Mesenteric fat pad (tissue), 1 donor: Measurements from ENCODE around the gene MTX1. TPM values are rescaled to one million over a fixed set of nuclear protein-coding genes. Genes with fewer than 3 reads are reported as not detected.
"Not testable (repeated sequence)": the region's sequence is repeated elsewhere in the genome, so short reads cannot be mapped to it uniquely, and the experiment has no call there.

Source experiments
- DNase-seq: peaks from one replicate; pipeline ENCODE4 v3.0.0-alpha.2; 2020; ENCODE audit warnings: low spot score
- total RNA-seq: library from RNA; stranded (reverse); fragmentation: NEBNext Ultra II Directional; extraction: Animal tissue kit (Norgen Biotek cat#: 25700); gene quantifications from one replicate; pipeline ENCODE4 v1.2.1, GENCODE V29; 2021
- donor health status: DM: yes; HTN: yes; CAD: no.

The MTX1 gene
- total RNA-seq, 1 donor from 2014 or later = 40.0 TPM

DNA sequence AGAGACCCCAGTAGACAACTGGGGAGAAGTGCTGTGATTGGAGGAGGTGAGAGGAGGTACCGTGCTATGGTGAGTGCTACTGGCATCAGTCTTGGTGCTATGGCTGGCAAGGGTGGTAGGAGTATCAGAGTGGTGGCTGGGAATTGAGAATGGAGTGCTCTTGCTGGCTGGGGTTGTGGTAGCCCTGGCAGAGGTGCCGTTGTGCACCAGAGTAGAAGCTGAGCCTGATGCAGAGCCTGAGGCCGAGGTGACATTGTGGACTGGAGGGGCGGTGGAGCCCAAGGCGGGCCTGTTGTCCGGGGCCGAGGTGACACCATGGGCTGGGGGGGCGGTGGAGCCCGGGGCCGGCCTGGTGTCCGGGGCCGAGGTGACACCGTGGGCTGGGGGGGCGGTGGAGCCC lies 20.2 kb upstream of the MTX1 start:
- no peak for DNase-seq

DNA sequence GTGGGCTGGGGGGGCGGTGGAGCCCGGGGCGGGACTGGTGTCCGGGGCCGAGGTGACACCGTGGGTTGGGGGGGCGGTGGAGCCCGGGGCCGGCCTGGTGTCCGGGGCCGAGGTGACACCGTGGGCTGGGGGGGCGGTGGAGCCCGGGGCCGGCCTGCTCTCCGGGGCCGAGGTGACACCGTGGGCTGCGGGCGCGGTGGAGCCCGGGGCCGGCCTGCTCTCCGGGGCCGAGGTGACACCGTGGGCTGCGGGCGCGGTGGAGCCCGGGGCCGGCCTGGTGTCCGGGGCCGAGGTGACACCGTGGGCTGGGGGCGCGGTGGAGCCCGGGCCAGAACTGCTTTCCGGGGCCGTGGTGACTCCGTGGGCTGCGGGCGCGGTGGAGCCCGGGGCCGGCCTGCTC lies 18.6 kb upstream of the MTX1 start:
- DNase-seq = not testable (repeated sequence)

DNA sequence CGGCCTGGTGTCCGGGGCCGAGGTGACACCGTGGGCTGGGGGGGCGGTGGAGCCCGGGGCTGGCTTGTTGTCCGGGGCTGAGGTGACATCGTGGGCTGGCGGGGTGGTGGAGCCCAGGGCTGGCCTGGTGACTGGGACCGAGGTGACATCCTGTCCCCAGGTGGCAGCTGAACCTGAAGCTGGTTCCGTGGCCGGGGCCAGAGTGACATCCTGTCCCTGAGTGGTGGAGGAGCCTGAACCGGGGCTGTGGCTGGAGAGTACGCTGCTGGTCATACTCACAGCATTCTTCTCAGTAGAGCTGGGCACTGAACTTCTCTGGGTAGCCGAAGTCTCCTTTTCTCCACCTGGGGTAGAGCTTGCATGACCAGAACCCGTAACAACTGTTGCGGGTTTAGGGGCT lies 16.6 kb upstream of the MTX1 start:
- DNase-seq = no peak

DNA sequence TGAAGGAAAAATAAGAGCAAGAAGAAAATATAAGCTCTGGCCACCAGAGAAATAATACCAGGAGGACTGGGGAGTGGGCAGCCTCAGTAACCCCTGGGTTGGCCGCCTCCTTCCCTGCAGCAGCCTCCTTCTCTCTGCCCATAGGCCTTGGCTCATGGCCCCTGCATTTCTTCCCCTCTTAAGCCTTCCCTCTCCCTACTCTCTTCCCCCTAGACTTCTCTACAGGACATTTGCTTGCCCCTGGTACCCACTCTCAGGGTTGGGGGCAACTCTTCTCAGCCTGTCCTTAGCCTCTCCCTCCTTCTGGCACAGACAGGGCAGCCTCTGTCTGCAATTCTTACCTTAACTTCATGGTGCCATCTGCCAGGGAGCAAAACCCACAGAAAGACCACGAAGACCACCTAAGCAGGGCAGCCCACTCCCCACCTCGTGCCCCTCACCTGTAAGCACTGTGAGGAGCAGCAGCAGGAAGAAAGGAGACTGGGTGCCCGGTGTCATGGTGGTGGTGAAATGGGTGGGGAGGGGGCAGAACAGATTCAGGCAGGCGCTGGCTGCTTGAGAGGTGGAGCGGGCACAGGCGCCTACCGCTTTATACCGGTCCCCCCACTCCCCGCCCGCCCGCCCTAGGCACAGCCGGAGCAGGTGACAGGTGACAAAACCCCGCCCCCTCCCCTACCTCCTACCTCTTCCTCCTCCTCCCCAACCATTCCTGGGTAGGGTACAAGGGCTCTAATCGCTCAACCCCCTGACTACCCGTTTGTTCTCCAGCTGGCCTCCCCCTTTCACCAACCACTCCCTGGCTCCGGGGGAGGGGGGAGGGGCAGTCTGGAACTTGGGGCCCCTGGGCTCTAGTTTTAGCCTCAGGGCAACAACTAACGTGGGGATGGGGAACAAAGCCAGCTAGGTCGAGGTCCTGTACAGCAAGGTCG lies 15.9 kb upstream of the MTX1 start:
- DNase-seq = no peak

DNA sequence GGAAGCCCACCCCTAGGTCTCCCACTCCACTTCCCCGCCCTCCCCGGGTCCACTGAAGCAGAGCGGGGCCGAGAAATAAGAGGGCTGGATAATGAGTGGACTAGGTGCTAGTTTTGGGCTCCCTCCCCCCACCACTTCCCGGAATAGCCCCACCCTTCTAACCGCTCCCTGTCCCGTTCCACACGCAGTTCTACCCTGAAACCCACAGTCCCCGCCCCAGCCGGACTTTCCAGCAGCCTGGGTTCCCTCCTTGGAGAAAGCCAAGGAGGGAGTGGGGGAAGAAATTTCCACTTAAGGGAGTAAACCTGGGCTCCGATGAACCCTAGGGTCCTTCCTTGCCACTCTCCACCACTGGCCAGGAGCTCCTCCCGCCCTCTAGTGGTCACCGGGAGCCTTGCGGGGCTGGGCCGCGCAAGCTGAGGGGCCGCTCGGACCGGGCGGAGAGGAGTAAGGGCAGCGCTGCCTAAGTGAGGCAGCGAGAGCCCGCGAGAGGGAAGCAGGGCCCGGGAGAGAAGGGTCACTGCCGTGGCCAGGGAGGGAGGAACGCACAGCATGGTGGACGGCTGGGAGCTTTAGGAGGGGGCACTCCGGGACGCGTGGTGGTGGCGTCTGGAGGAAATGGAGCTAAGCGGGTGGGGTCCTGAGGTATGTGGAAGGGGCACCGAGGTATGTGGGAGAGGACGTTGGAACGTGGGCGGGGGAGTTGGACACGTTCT lies 15.1 kb upstream of the MTX1 start:
- DNase-seq = peak; percentile 96

DNA sequence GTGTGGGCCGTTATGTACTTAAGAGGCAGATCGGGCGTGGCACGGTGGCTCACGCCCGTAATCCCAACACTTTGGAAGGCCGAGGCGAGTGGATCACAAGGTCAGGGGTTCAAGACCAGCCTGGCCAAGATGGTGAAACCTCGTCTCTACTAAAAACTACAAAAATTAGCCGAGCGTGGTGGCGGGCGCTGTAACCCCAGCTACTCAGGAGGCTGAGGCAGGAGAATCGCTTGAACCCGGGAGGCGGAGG lies 14.6 kb upstream of the MTX1 start:
- DNase-seq = not testable (repeated sequence)

DNA sequence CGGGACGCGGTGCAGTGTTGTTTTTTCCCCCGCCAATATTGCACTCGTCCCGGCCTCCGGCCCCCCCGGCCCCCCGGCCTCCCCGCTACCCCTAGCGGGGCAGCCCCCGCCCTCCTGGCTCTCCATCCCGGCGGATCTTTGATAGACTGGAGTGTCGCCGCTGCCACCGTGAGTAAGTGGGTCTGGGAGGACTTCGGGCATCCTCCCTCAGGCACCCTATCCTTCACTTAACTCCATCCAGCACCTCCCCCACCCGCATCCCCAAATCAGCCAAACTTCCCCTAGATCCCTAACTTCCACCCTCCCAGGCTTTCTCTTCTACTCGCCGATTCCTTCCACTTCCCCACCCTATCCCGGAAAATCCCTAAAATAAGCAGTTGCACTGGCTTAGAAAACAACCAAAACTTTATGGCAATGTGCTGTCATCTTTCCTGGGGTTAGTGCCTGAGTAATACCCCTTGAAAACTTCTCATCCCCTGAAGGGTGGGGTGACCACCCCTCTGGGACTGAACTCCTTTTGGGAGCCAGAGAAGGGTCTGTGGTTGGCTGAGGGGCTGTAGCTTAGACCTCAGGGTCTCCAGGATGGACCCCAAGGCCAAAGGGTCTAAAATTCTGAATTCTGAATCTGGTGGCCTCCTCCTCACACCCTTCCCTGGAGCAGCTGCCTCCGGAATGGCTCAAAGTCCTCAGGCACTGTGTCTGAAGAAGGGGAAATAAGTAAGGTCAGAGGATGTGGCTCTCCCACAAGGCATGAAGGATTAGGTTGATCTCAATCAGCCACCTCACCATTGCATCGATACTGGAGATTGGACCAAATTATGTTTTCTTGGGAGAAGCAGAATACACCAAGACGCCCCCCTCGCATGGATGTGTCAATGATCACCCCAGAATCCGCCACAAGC lies 13.0 kb upstream of the MTX1 start:
- DNase-seq = no peak

DNA sequence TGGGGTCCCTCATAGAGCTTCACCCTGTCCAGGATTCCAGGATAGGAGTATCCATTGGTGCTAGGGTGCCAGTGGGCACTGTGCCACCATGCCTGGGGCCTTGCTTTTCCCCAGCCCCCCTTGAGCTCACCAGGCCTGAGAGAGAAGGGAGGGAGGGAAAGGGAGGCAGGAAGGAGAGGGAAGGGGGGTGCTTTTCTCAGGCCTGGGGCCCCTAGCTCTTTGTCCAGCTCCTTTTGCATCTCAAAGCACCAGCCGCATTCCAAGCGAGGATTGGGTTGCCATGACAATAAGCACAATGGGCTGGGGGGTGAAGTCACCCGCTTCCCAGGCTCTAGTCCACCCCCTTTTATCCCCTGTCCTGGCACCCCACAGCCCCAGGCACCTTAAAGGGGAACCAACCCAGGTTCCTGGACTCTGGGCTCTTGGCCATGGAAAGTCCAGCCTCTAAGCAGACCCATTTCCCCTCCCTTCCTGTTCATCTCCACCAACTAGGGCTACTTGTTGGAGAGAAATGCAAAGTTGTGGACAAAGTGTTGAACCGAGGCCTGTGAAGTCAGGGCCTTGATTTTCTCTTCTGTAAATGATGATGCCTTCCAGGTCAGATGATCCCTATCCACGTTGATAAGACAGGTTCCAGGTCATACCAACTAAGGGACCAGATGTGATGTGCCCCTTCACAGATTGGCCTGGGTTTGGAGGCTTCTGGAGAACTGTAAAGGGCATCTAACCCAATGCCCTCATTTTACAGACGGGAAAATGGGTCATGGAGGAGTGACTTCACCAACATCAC lies 12.2 kb upstream of the MTX1 start:
- DNase-seq = no peak

DNA sequence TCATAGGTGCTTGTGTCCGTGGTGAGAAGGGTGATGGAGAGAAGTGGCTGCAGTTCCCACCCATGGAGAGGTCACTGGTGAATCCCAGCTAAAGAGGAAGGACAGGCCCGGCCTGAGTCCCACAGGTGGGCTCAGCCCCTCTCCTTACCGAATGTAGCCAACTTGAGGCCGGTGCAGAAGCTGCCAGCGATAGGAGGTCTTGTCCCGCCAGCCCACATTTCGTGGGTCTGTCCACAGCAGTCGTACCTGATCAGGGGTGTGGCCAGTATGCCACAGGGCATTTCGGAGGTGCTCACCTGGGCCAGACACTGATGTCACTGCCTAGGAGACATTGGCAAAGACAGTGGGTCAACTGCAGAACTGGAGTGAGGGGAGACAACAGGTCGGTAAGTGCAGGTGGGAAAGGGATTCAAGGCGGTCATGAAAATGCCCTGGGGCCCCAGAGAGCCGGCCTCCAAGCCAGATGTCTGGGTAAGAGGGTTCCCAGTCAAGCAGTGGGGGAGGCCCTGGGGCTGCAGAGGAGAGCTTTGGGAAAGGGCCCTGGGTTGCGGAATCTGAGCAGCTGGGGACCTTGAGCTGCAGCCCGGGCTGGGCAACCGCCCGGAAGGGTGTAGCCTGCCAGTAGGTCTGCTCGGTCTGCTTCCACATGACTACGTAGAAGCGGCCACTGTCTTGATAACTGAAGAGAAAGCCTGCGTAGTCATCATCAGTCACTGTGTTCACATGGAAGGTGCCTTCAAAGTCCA lies 11.4 kb upstream of the MTX1 start:
- DNase-seq = no peak

DNA sequence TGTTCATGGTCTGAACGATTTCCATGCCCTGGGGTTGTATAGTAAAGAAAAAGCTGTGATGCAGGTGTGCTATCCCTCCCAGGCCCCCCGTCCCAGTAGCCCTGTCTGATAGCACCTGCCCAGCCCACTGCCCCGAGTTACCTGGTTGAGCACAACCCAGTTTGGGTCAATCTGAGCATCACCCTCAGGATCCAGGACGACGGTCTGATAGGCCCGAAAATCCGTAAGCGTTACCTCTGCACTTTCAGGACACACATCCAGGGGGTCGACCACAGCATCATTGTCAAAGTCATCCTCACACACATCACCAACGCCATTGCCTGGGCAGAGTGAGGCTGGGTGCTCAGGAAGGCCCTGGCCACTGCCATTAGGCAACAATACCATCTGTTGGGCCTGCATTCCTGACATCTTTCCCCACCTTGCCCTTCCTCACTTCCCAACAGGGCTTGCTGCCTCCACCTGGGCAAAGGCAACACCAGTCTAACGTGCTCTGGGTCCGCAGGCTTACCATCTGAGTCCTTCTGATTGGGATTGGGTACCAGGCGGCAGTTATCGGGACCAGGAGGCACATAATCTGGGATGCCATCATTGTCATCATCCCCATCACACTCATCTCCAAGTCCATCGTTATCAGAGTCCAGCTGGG lies 10.5 kb upstream of the MTX1 start:
- DNase-seq = no peak

DNA sequence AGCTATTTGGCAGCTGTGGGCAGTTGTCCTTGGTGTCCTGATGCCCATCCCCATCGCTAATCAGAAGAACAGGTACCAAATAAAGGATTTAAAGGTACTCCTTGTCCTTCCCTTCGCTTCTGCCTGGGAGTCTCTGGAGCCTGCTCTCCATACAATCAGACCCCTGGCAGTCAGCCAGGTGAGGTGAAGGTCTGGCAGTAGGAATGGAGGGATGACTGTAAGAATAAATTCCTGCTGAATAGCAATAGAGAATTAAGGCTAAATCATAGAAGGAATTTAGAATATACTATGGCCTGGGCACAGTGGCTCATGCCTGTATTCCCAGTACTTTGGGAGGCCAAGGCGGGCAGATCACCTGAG lies 10.0 kb upstream of the MTX1 start:
- no peak for DNase-seq

DNA sequence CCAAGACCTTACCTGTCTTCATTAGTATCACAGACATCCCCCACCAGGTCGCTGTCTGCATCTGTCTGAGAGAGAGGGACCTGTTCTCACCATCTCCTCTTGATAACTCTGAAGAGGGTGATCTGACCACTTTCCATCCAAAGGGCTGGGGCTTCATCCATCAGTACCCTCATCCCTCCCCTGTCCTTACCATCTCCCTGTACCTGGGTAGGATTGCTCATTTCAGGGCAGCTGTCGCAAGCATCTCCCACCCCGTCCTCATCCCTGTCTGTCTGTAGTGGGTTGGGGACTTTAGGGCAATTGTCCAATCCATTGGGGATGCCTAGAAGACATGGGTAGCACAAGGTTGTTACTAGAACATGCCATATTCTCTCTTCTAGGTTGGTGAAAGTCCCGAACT lies 8.7 kb upstream of the MTX1 start:
- DNase-seq = no peak

DNA sequence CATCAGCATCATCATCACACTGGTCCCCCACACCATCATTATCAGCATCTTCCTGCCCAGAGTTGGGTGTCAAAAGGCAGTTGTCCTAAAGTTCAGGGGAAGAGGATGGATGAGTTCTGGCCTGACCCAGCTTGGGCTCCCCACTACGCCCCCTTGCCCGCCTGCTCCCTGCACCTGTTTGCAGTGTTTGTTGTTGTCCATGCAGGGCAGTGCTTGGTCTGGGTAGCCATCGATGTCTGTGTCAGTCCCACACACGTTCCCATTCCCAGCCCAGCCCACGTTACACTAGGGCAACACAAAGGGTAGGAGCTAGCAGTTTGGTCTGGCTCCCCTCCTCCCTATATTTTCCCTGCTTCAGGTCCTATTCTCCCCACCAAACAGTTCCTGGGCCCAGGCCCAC lies 7.6 kb upstream of the MTX1 start:
- DNase-seq = no peak

DNA sequence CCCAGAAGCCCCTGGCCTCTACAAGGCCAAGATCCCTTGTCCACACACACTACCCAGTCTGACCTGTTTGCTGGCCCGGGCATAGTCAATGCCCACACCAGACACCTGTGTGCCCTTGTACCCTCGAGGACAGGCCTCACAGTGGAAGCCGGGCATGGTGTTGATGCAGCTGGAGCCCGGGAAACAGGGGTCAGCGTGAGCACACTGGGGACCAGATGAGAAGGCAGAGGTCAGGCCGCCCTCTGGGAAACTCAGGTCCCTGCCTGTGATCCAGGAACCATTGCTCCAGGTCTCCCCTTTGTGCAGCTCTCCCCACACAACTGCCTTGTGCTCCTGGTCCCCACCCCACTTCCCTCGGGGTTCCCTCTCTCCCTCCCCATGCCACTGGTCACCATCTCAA lies 6.3 kb upstream of the MTX1 start:
- no peak for DNase-seq

DNA sequence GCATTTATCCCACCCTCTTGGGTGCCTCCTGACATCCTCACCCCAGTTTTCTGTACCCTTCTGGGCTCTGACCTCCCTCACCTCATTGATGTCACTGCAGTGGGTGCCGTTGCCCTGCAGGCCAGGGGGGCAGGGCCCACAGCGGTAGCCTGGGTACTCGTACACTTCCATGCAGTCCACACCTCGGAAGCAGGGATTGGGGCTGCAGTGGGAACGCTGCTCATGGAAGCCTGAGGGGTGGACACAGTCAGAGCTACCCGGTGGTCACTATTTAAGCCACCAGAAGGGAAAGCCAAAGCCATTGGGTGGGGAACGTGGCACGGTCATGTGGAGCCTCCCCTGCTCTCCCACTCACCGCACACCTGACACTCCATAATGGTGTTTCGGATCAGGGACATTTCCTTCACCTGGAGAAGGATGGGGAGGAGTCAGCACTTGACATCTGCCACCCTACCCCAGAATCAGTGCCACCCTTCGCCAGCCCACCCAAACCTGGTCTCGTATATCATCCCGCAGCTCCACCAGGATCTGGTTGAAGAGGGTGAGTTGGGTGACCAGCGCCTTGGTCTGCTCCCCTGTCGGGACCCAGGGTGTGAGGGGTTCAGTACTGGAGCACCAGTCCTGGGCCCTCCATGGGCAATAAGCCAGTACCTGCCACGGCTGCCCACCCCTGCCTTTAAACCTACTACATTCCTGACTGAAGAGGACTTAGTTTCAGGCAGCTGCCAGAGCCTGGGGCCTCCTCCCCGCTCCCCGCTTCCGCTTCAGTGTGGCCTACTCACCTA lies 5.6 kb upstream of the MTX1 start:
- DNase-seq = no peak

DNA sequence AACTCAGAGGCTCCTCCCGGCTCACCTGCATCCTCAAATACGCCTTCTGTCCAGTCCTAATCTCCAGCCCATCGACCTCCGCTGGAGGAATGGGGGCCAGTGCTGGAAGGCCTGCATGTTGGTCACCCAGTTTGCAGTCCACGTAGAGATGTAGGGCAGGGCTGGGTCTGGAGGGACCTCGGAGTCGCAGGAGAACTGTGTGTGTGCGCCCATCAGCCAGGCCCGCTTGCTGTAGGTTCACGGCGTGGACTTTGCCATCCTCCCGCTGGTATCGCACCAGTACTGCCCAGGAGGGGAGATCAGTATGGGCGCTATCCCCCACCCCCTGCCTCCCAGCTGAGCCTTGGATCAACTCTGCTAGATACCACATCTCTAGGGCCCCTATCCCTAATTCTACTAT lies 3.5 kb upstream of the MTX1 start:
- no peak for DNase-seq

DNA sequence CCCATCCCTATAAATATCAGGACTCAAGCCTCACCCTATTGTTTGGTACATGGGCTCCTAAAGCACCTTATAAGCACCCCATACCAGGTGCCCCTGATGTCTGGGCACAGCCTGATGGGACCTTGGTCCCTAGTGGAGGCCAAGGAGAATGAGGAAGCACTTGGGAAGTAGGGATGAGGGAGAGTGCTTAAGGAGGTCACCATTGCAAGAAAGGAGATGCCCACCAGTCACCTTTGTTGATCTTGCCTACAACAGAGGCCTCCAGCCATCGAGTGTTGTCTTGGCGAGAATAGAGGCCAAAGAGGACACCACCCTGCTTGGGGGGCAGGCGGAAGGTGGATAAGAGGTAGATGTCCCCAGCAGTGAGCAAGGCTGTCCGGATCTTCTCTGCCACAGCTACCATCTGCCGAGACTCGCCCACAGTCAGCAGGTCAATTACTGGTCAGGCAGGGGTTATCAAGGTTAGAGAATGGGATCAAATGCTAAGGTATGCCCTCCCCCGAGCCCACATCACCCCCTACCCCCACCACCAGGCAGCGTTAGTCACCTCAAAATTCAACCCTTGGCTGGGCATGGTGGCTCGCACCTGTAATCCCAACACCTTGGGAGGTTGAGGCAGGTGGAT lies 2.4 kb upstream of the MTX1 start:
- no peak for DNase-seq

DNA sequence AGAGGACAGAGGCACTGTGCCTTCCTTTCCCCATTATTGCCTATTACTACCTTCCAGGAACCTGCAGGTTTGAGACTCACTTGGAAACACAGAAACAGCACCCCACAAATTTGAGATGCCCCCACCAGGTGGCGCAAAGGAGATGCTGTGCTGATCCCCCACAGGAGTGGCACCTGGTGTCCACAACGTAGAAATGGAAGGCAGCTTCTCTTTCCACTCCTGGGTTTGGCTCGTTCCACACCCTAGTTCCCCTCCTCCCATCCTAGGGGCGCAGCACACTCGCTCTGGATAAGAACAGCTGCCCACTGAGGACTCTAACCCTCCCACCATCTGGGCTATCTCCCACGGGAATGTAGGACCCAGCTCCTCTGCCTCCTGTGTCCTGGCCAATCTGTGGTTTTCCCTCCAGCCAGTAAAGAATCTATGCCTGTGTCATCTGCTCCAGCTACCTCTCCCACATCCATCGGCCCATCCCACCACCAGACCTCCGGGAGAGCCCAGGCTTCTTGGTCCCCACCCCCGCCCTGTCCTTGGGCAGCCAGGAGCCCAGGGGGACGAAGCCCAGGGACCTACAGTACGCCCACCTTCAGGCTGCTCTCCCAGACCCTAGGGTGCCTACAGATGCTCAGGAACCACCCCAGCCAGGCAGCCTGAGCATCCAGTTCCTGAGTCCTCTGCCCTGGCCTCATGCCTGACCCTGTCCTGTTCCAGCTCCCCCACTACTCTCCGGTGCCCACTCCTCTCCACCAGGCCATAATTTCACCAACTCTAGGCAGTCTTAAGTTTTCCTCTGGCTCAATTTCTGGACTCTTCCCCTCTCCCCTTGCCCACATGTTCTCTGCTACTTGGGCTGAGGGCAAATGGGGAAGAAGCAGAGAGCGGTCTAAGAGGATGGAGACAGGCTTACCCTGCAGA lies 1.3 kb upstream of the MTX1 start:
- DNase-seq = no peak
